HCT116 (cell line): Measurements from ENCODE around the gene FKBP10. TPM values are rescaled to one million over a fixed set of nuclear protein-coding genes. Genes with fewer than 3 reads are reported as not detected.

Experiments
- ATAC-seq: fragments of 200-7000 bp; cut with Tn5 transposase; 2 replicates; pipeline ENCODE4 v1.9.1; 2020; ENCODE audit warnings: mild to moderate bottlenecking, moderate library complexity
- BruUV-seq: library from RNA; stranded (reverse); fragments of 400-500 nt; replicated peaks from 2 replicates; lab custom pipeline; 2021; lab: Mats Ljungman, UMichigan
- CTCF ChIA-PET: fragments of 300-600 bp; sonication (Branson Sonifier 250); formaldehyde crosslinking; loops from one replicate; lab custom pipeline; 2021; ENCODE audit warnings: antibody characterized with exemption; lab: Charles Lee
- POLR2A ChIA-PET: fragments of 300-600, 350-600 bp; sonication (Branson Sonifier 250); formaldehyde crosslinking; loops from one replicate; lab custom pipeline; 2021; ENCODE audit warnings: antibody characterized with exemption; lab: Charles Lee
- RAD21 ChIA-PET, 2 experiments: fragments of 300-600 bp; sonication (Branson Sonifier 250); formaldehyde crosslinking; loops; one replicate each; lab custom pipeline; 2023; ENCODE audit warnings: low total read pairs in 2 of 2; ENCODE audit not compliant: uncharacterized antibody in 2 of 2, unreplicated experiment in 2 of 2, low non-redundant PET in 1 of 2; lab: Charles Lee
- DNase-seq: peaks from one replicate; pipeline ENCODE4 v3.0.0-alpha.2; 2010; ENCODE audit warnings: low read depth, low spot score
- H2AFZ ChIP-seq: fragments of 200-600 bp; shearing (Covaris generic), sonication (generic); 2 replicates; pipeline ENCODE4 v1.6.1; 2017; ENCODE audit warnings: low read depth, mixed run types, mixed read lengths, antibody characterized with exemption, low read length; ENCODE audit not compliant: poor library complexity, severe bottlenecking
- H3K27ac ChIP-seq: 2 replicates; pipeline ENCODE4 v1.5.1; 2012; ENCODE audit warnings: low read depth, low read length
- H3K27me3 ChIP-seq: fragments of 200-600 bp; sonication (generic); 2 replicates; pipeline ENCODE4 v1.6.1; 2016; ENCODE audit warnings: mixed run types, low read length, mixed read lengths; ENCODE audit not compliant: insufficient read depth
- H3K36me3 ChIP-seq, 2 experiments: fragments of 200-500 bp in 1 of 2; fragments of 200-600 bp in 1 of 2; sonication (Bioruptor generic) in 1 of 2; sonication (generic) in 1 of 2; 2 replicates each; pipeline versions ENCODE4 v1.5.1 to v1.6.1; 2014 to 2016; ENCODE audit warnings: low read length in 2 of 2, inconsistent platforms in 1 of 2, mixed read lengths in 1 of 2, mixed run types in 1 of 2; ENCODE audit not compliant: insufficient read depth in 2 of 2, control insufficient read depth in 1 of 2
- H3K4me1 ChIP-seq, 2 experiments: fragments of 200-600 bp in 1 of 2; sonication (generic) in 1 of 2; 2 replicates each; pipeline versions ENCODE4 v1.5.1 to v1.6.1; 2012 to 2017; ENCODE audit warnings: low read length in 2 of 2, inconsistent platforms in 1 of 2, mild to moderate bottlenecking in 1 of 2, mixed read lengths in 1 of 2, mixed run types in 1 of 2, moderate library complexity in 1 of 2; ENCODE audit not compliant: insufficient read depth in 2 of 2, control insufficient read depth in 1 of 2
- H3K4me2 ChIP-seq: fragments of 200-600 bp; sonication (generic); 2 replicates; pipeline ENCODE4 v1.6.1; 2017; ENCODE audit warnings: mixed run types, low read length, mixed read lengths
- H3K4me3 ChIP-seq, 2 experiments: fragments of 200-600 bp in 1 of 2; sonication (generic) in 1 of 2; replicated peaks in 1 of 2; 2 replicates each; pipeline ENCODE4 v1.5.1; 2011 to 2016; ENCODE audit warnings: low read length in 2 of 2, control low read depth in 1 of 2, low read depth in 1 of 2, mild to moderate bottlenecking in 1 of 2, mixed read lengths in 1 of 2, mixed run types in 1 of 2
- H3K79me2 ChIP-seq: fragments of 200-600 bp; sonication (generic); 2 replicates; pipeline ENCODE4 v1.6.1; 2017; ENCODE audit warnings: mild to moderate bottlenecking, mixed run types, low read length, moderate library complexity, mixed read lengths; ENCODE audit not compliant: insufficient read depth
- H3K9ac ChIP-seq: fragments of 200-600 bp; sonication (generic); 2 replicates; pipeline ENCODE4 v1.6.1; 2016; ENCODE audit warnings: low read length, mixed read lengths
- H3K9me2 ChIP-seq: fragments of 200-600 bp; sonication (generic), shearing (Covaris generic); 2 replicates; pipeline ENCODE4 v1.6.1; 2017; ENCODE audit warnings: mixed run types, mild to moderate bottlenecking, moderate library complexity; ENCODE audit not compliant: insufficient read depth
- H3K9me3 ChIP-seq, 2 experiments: fragments of 200-500 bp in 1 of 2; fragments of 200-600 bp in 1 of 2; sonication (Bioruptor generic) in 1 of 2; sonication (generic) in 1 of 2; 2 replicates each; pipeline ENCODE4 v1.6.1; 2014 to 2017; ENCODE audit warnings: low read length in 2 of 2, mixed read lengths in 2 of 2, inconsistent platforms in 1 of 2, low read depth in 1 of 2, mild to moderate bottlenecking in 1 of 2, mixed run types in 1 of 2, moderate library complexity in 1 of 2; ENCODE audit not compliant: control insufficient read depth in 1 of 2, insufficient read depth in 1 of 2
- H4K20me1 ChIP-seq: fragments of 200-600 bp; sonication (generic), shearing (Covaris generic); 2 replicates; pipeline ENCODE4 v1.6.1; 2017; ENCODE audit warnings: mixed run types, mild to moderate bottlenecking, moderate library complexity; ENCODE audit not compliant: insufficient read depth
- ELF1 ChIP-seq: IDR thresholded peaks from 2 replicates; pipeline ENCODE4 v1.6.1; 2012; ENCODE audit warnings: low read depth, borderline replicate concordance
- EZH2 ChIP-seq: fragments of 200-600 bp; sonication (generic); IDR thresholded peaks from 2 replicates; pipeline ENCODE4 v1.6.1; 2017; ENCODE audit warnings: antibody characterized with exemption, mixed run types
- FOSL1 ChIP-seq: IDR thresholded peaks from 2 replicates; pipeline ENCODE4 v1.6.1; 2012; ENCODE audit warnings: low read depth
- JUND ChIP-seq: IDR thresholded peaks from 2 replicates; pipeline ENCODE4 v1.6.1; 2012
- POLR2A ChIP-seq: IDR thresholded peaks from 2 replicates; pipeline ENCODE4 v1.7.0; 2011; ENCODE audit warnings: borderline replicate concordance; ENCODE audit not compliant: insufficient read depth, insufficient read length; ENCODE audit errors: extremely low read depth
- POLR2AphosphoS5 ChIP-seq: IDR thresholded peaks from 2 replicates; pipeline ENCODE4 v1.6.1; 2011; ENCODE audit warnings: mild to moderate bottlenecking, low read depth, low read length, moderate library complexity
- SIN3A ChIP-seq: IDR thresholded peaks from 2 replicates; pipeline ENCODE4 v1.6.1; 2012; ENCODE audit warnings: low read depth
- SP1 ChIP-seq: IDR thresholded peaks from 2 replicates; pipeline ENCODE4 v1.6.1; 2012; ENCODE audit warnings: low read depth
- SRF ChIP-seq: IDR thresholded peaks from 2 replicates; pipeline ENCODE4 v1.6.1; 2012; ENCODE audit warnings: low read depth
- TCF7L2 ChIP-seq: IDR thresholded peaks from 2 replicates; pipeline ENCODE4 v1.7.0; 2011; ENCODE audit warnings: borderline replicate concordance, inconsistent platforms; ENCODE audit not compliant: insufficient read depth, insufficient read length; ENCODE audit errors: extremely low read depth
- YY1 ChIP-seq: IDR thresholded peaks from 2 replicates; pipeline ENCODE4 v1.6.1; 2011; ENCODE audit warnings: low read length, low read depth, moderate library complexity, mild to moderate bottlenecking; ENCODE audit not compliant: insufficient replicate concordance; ENCODE audit errors: extremely low read depth
- ZBTB33 ChIP-seq: IDR thresholded peaks from 2 replicates; pipeline ENCODE4 v1.6.1; 2011; ENCODE audit warnings: mild to moderate bottlenecking, low read length, moderate library complexity; ENCODE audit not compliant: insufficient replicate concordance; ENCODE audit errors: extremely low read depth
- ZFX ChIP-seq: fragments of 450-650 bp; IDR thresholded peaks from 2 replicates; pipeline ENCODE4 v1.6.1; 2017
- intact Hi-C: fragments of 100-400 bp; cut with micrococcal nuclease; formaldehyde crosslinking; loops from 2 replicates; pipeline ENCODE4 v1.10.0; 2022
- total RNA-seq: library from RNA; stranded (reverse); gene quantifications from one replicate; pipeline ENCODE4 v1.2.1, GENCODE V29; 2021; ENCODE audit not compliant: unreplicated experiment
- TF ChIP-seq, protein P1 (sequence below): IDR thresholded peaks from 2 replicates; pipeline ENCODE4 v1.6.1; 2012
- TF ChIP-seq, protein P2 (sequence below), 3 experiments: fragments of 200-600 bp in 1 of 3; sonication (generic) in 1 of 3; IDR thresholded peaks in 2 of 3; conservative IDR thresholded peaks in 1 of 3; 2 replicates each; pipeline ENCODE4 v1.5.1; 2012 to 2017; ENCODE audit warnings: low read depth in 2 of 3, low read length in 2 of 3, antibody characterized with exemption in 1 of 3, borderline replicate concordance in 1 of 3, control low read depth in 1 of 3, mild to moderate bottlenecking in 1 of 3, mixed read lengths in 1 of 3, mixed run types in 1 of 3, moderate library complexity in 1 of 3; ENCODE audit not compliant: insufficient read depth in 1 of 3
- TF ChIP-seq, protein P3 (sequence below): IDR thresholded peaks from 2 replicates; pipeline ENCODE4 v1.6.1; 2012; ENCODE audit warnings: low read depth
- TF ChIP-seq, protein P4 (sequence below): IDR thresholded peaks from 2 replicates; pipeline ENCODE4 v1.6.1; 2012

The FKBP10 gene
- total RNA-seq, 1 experiment from 2014 or later, result 78.5 TPM

- TF ChIP-seq, protein P1, sequence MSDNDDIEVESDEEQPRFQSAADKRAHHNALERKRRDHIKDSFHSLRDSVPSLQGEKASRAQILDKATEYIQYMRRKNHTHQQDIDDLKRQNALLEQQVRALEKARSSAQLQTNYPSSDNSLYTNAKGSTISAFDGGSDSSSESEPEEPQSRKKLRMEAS, result no peak
Observed at GRCh38 chr17:41813699-41814124, 908 bp downstream of the FKBP10 start (continued).

DNA sequence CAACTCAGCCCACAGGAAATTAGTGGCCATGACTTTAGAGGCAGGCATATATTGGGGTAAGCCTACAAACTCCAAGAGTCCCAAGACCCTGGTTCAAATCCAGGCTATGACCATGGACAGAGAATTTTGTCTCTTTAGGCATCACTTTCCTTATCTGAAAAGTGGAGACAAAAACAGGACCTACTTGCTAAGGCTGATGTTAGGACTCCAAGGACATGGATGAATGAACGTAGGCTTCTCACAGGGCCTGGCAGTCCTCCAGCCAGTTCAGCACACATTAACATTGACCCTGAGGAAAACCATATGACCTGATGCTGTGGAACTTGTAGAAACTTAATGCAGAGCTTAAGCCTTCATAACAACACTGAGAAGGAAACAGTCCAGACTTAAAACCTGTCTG is 1.4 kb downstream of the FKBP10 start:
- Histone ChIP-seq H3K79me2 (peaks cover 30% of the 10 kb centered on the region; the same call in 1 of the 2 replicates), H3K36me3 (no peaks in the 10 kb centered on the region; a peak in 1 of 4 replicates), H3K9me2 (no peaks in the 10 kb centered on the region), H3K27me3 (no peaks in the 10 kb centered on the region), H3K9me3 (no peaks in the 10 kb centered on the region), H3K4me1 (peaks cover 10 to 41% of the 10 kb centered on the region in 2 experiments; a peak in 3 of 4 replicates), H4K20me1 (no peaks in the 10 kb centered on the region), H3K4me3 (peak overlapping the region in 1 of 2 experiments; percentile 72; a peak in 3 of 4 replicates), H3K9ac (peak overlapping the region; percentile 71; the same call in 1 of the 2 replicates), H3K27ac (peak overlapping the region; percentile 97), H2AFZ (no peak overlapping the region), H3K4me2 (peak overlapping the region; percentile 99)
- RAD21 ChIA-PET, result no interaction called here
- ATAC-seq (no peak), DNase-seq (no peak)
- POLR2A ChIA-PET, result no interaction called here
- CTCF ChIA-PET, result interaction anchor here (1.2 kb wide), 1 partner anchor 76 kb away, joined by 3 read pairs; no protein-coding TSS in a partner anchor
- intact Hi-C loops, result no loop called here
- no TSS peak for BruUV-seq
- TF ChIP-seq JUND, result no peak
- TF ChIP-seq SRF, result no peak
- no peak for TF ChIP-seq ELF1
- no peak for TF ChIP-seq EZH2
- no peak for TF ChIP-seq ZBTB33
- no peak for TF ChIP-seq SP1
- TF ChIP-seq SIN3A, result no peak
- TF ChIP-seq ZFX, result no peak
- no peak for TF ChIP-seq POLR2AphosphoS5
- TF ChIP-seq, protein P2, sequence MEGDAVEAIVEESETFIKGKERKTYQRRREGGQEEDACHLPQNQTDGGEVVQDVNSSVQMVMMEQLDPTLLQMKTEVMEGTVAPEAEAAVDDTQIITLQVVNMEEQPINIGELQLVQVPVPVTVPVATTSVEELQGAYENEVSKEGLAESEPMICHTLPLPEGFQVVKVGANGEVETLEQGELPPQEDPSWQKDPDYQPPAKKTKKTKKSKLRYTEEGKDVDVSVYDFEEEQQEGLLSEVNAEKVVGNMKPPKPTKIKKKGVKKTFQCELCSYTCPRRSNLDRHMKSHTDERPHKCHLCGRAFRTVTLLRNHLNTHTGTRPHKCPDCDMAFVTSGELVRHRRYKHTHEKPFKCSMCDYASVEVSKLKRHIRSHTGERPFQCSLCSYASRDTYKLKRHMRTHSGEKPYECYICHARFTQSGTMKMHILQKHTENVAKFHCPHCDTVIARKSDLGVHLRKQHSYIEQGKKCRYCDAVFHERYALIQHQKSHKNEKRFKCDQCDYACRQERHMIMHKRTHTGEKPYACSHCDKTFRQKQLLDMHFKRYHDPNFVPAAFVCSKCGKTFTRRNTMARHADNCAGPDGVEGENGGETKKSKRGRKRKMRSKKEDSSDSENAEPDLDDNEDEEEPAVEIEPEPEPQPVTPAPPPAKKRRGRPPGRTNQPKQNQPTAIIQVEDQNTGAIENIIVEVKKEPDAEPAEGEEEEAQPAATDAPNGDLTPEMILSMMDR (IDR thresholded peaks at IDR 0.05 in 2 of 3, conservative IDR thresholded peaks at IDR 0.05 in 1 of 3; ENCODE audit: borderline replicate concordance in 1 of 3, insufficient read depth in 1 of 3, low read depth in 2 of 3, low read length in 2 of 3), result no peak
- no peak for TF ChIP-seq YY1
- TF ChIP-seq, protein P3, sequence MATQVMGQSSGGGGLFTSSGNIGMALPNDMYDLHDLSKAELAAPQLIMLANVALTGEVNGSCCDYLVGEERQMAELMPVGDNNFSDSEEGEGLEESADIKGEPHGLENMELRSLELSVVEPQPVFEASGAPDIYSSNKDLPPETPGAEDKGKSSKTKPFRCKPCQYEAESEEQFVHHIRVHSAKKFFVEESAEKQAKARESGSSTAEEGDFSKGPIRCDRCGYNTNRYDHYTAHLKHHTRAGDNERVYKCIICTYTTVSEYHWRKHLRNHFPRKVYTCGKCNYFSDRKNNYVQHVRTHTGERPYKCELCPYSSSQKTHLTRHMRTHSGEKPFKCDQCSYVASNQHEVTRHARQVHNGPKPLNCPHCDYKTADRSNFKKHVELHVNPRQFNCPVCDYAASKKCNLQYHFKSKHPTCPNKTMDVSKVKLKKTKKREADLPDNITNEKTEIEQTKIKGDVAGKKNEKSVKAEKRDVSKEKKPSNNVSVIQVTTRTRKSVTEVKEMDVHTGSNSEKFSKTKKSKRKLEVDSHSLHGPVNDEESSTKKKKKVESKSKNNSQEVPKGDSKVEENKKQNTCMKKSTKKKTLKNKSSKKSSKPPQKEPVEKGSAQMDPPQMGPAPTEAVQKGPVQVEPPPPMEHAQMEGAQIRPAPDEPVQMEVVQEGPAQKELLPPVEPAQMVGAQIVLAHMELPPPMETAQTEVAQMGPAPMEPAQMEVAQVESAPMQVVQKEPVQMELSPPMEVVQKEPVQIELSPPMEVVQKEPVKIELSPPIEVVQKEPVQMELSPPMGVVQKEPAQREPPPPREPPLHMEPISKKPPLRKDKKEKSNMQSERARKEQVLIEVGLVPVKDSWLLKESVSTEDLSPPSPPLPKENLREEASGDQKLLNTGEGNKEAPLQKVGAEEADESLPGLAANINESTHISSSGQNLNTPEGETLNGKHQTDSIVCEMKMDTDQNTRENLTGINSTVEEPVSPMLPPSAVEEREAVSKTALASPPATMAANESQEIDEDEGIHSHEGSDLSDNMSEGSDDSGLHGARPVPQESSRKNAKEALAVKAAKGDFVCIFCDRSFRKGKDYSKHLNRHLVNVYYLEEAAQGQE, result no peak
- TF ChIP-seq, protein P4, sequence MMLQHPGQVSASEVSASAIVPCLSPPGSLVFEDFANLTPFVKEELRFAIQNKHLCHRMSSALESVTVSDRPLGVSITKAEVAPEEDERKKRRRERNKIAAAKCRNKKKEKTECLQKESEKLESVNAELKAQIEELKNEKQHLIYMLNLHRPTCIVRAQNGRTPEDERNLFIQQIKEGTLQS, result no peak
- no peak for TF ChIP-seq FOSL1
- TF ChIP-seq, protein P1, result no peak
- TF ChIP-seq POLR2A, result no peak
- TF ChIP-seq TCF7L2, result no peak
